Loucy (cell line): ENCODE data around the gene PMFBP1.

Source experiments
- CTCF ChIP-seq: fragments of 200-600 bp; sonication (generic); conservative IDR thresholded peaks from 2 replicates; pipeline ENCODE4 v1.5.1; 2014; ENCODE audit warnings: mild to moderate bottlenecking, antibody characterized with exemption, low read length
- EZH2phosphoT487 ChIP-seq: fragments of 200-600 bp; IDR thresholded peaks from 2 replicates; pipeline ENCODE4 v1.6.1; 2018; ENCODE audit warnings: antibody characterized with exemption, mild to moderate bottlenecking, moderate library complexity, borderline replicate concordance

GRCh38 chr16:72112906-72113615 is 58.9 kb downstream of the PMFBP1 start:
- TF ChIP-seq CTCF (no peak), EZH2phosphoT487 (no peak)
